ENCODE data around the gene ARSG.

GRCh38 chr17:68377771-68378267 is 86.5 kb downstream of the ARSG start:
- TF ChIP-seq CTCF (IDR thresholded peaks at IDR 0.05) (no peak), EZH2 (IDR thresholded peaks at IDR 0.05; ENCODE audit: borderline replicate concordance, insufficient read depth, low read depth, low read length, poor library complexity, severe bottlenecking) (no peak)

Data from B cell (primary cell).